Stimulated activated naive CD8-positive, alpha-beta T cell treated with anti-CD3 and anti-CD28 coated beads, Interleukin-15, Interleukin-2, amounts not matched to agents 100 U/mL and 50 U/mL, for 24 hours (primary cell): ENCODE results near the gene CADPS.

ENCODE experiments used
- ATAC-seq: fragments of 150-1000 bp; cut with Tn5 transposase; one replicate; pipeline ENCODE4 v1.10.0; 2021
- DNase-seq: peaks from one replicate; pipeline ENCODE4 v3.0.0; 2021

CADPS gene

GRCh38 chr3:62737449-62737848, 137.8 kb downstream of the CADPS start:
- no peak for DNase-seq
- no peak for ATAC-seq

- DNase-seq (no peak), ATAC-seq (no peak)
Observed at GRCh38 chr3:62735510-62735909, 139.7 kb downstream of the CADPS start.

- ATAC-seq (no peak), DNase-seq (no peak)
Observed at GRCh38 chr3:62732183-62732904, 142.9 kb downstream of the CADPS start.

- DNase-seq (no peak), ATAC-seq (no peak)
Observed at GRCh38 chr3:62727981-62728380, 147.2 kb downstream of the CADPS start.

GRCh38 chr3:62727536-62727935, 147.7 kb downstream of the CADPS start:
- no peak for ATAC-seq
- no peak for DNase-seq

- ATAC-seq (no peak), DNase-seq (no peak)
Observed at GRCh38 chr3:62724503-62724902, 150.7 kb downstream of the CADPS start.

GRCh38 chr3:62723914-62724217, 151.3 kb downstream of the CADPS start:
- no peak for ATAC-seq
- DNase-seq: no peak

- no peak for DNase-seq
- ATAC-seq: peak; percentile 14
Observed at GRCh38 chr3:62723166-62723913, 151.9 kb downstream of the CADPS start.

- DNase-seq: no peak
- no peak for ATAC-seq
Observed at GRCh38 chr3:62722344-62722743, 152.9 kb downstream of the CADPS start.

GRCh38 chr3:62718515-62719320, 156.5 kb downstream of the CADPS start:
- DNase-seq (no peak), ATAC-seq (no peak)

- no peak for ATAC-seq
- no peak for DNase-seq
Observed at GRCh38 chr3:62718011-62718410, 157.2 kb downstream of the CADPS start.

GRCh38 chr3:62712746-62713145, 162.5 kb downstream of the CADPS start:
- DNase-seq (no peak), ATAC-seq (no peak)

- ATAC-seq (no peak), DNase-seq (no peak)
Observed at GRCh38 chr3:62710751-62711150, 164.5 kb downstream of the CADPS start.

- DNase-seq (no peak), ATAC-seq (no peak)
Observed at GRCh38 chr3:62708638-62709373, 166.4 kb downstream of the CADPS start.

GRCh38 chr3:62705721-62706120, 169.5 kb downstream of the CADPS start:
- DNase-seq: no peak
- ATAC-seq: no peak

GRCh38 chr3:62703451-62704167, 171.6 kb downstream of the CADPS start:
- DNase-seq (no peak), ATAC-seq (no peak)

- ATAC-seq (no peak), DNase-seq (no peak)
Observed at GRCh38 chr3:62700357-62700756, 174.9 kb downstream of the CADPS start.

- no peak for DNase-seq
- ATAC-seq: no peak
Observed at GRCh38 chr3:62699728-62700127, 175.5 kb downstream of the CADPS start.

GRCh38 chr3:62696011-62696410, 179.2 kb downstream of the CADPS start:
- no peak for ATAC-seq
- DNase-seq: no peak

- no peak for ATAC-seq
- DNase-seq: no peak
Observed at GRCh38 chr3:62688812-62689211, 186.4 kb downstream of the CADPS start.

- DNase-seq: no peak
- no peak for ATAC-seq
Observed at GRCh38 chr3:62688050-62688449, 187.2 kb downstream of the CADPS start.
